Hematopoietic multipotent progenitor cell treated with erythropoietin and hydrocortisone succinate and interleukin-3 and kit ligand, for 4 days (in vitro differentiated cells): Measurements from ENCODE around the gene ABITRAM.
"Not testable (repeated sequence)": the region's sequence is repeated elsewhere in the genome, so short reads cannot be mapped to it uniquely, and the experiment has no call there.

Source experiments
- DNase-seq: peaks from one replicate; pipeline ENCODE4 v3.0.0-alpha.2; 2015

Gene ABITRAM

GRCh38 chr9:108934323-108934893 lies at the start of gene ABITRAM:
ABITRAM (plus strand) TSS chr9:108934400; CDS start chr9:108934487, 87 bp downstream.
- DNase-seq = peak; percentile 94

- DNase-seq = no peak
These were observed 49.5 kb upstream of the ABITRAM start for GRCh38 chr9:108884701-108885100.

GRCh38 chr9:108885643-108886348 lies 48.4 kb upstream of the ABITRAM start:
- peak; percentile 72 for DNase-seq

- not testable (repeated sequence) for DNase-seq
These were observed 47.5 kb upstream of the ABITRAM start for GRCh38 chr9:108886594-108887271.

DNA sequence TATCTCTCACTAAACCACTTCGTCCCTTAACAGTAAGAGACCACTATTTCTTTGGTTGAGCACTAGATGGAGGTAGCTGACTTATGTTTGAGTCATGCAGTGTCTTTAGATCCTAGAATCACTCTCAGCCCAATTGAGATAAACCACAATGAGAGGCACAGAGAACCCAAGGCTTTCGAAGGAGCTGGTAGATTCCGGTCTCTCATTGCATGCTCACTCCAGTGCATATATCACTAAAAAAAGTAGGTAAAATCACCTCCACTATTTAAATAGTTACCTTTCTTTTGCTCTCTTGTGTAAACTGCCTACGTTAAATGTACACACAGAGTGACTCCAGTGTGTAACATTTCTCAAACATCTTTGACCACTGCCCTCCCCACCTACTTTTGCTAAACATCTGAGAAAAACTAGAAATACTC lies 44.5 kb upstream of the ABITRAM start:
- peak; percentile 41 for DNase-seq

GRCh38 chr9:108894225-108894997 lies 39.8 kb upstream of the ABITRAM start:
- no peak for DNase-seq

GRCh38 chr9:108897324-108898096 lies 36.7 kb upstream of the ABITRAM start:
- no peak for DNase-seq

DNA sequence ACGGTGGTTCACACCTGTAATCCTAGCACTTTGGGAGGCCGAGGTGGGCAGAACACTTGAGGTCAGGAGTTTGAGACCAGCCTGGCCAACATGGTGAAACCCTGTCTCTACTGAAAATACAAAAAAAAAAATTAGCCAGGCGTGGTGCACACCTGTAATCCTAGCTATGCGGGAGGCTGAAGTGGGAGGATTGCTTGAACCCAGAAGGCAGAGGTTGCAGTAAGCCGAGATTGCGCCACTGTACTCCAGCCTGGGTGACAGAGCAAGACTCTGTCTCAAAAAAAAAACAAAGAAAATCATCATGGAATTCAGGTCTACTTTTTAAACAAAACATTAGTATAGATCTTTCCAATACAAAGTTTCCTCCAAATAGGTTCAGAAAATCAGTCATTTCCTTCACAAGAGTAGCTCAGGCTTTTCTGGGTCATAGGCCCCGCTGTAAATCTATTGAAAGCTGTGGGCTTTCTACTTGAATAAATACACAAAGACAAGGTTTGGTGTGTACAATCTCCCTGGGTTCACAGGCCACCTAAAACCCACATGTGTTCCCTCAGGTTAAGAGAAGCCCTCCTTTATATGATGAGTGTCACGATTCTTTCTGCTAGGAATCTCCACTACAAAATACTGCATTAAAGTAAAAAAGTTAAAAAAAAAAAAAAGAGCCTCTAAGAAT lies 35.0 kb upstream of the ABITRAM start:
- not testable (repeated sequence) for DNase-seq

GRCh38 chr9:108900176-108900575 lies 34.0 kb upstream of the ABITRAM start:
- DNase-seq = no peak

- peak; percentile 56 for DNase-seq
These were observed 30.6 kb upstream of the ABITRAM start for GRCh38 chr9:108903420-108904103.

DNA sequence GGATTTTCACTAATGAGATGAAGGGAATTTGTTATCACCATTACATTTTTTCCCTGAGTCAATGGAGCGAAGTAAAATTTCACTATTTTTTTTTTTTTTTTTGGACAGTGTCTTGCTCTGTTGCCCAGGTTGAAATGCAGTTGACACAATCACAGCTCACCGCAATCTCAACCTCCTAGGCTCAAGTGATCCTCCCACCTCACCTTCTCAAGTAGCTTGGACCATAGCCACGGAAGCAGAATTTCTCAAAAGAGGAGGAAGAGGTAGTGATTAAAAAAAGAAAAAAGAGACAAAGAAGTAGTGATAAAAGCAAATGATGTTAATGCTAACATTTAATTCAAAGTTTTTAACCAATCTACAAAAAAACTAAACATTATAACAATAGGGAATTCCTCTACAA lies 30.0 kb upstream of the ABITRAM start:
- DNase-seq = no peak

GRCh38 chr9:108905494-108905893 lies 28.7 kb upstream of the ABITRAM start:
- DNase-seq = no peak

DNA sequence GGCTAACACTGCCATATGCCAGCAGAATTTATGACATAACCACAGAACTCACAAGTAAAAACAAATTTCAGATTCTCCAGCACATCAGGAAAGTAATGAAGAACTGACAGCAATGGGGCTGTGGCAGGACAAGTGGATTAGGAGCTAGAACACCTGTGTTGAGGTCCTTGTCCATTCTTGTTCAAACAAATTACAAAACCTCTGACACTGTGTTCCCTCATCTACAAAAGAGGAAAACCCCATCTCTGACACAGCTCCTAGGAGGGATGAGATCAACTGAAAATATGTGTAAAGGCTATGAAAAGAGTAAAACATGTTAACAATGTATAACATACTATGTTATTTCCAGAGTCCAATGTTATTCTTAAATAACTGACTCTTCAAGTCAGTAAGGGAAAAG lies 23.8 kb upstream of the ABITRAM start:
- DNase-seq = no peak

DNA sequence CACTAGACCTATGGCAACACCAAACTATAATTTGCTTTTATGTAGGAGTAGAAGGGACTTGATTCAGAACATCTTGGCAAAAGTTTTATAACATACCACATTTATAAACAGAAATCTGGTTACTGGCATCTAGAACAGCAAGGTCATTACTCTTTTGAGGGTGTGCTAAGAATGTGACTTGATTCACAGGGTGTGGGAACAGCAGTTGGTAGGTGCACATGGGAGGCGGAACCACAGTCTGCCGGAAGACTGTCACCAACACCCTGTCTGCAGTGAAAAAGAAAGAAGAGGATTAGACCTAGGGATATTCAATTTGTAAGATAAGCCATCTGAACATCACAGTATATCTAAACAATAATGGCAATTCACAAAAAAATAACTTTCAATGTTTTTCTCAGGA lies 23.3 kb upstream of the ABITRAM start:
- no peak for DNase-seq

DNA sequence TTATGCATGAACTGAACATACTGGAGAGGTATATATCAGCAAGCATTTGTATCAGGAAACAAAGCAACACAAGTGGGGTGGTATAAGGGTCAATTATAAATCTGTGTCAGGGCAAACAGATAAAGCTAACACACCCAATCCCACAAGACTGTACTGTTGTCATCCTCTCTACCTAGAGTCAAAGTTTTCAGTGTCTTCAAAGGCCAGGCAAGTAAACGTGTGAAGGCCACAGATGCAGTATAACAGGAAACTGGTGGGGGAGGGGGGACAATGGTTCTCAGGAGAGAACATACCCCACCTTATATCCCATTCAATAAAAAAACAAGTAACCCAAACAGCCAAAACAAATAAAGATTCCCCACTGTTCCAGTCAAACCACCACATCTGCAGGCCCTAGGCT lies 22.4 kb upstream of the ABITRAM start:
- no peak for DNase-seq

DNA sequence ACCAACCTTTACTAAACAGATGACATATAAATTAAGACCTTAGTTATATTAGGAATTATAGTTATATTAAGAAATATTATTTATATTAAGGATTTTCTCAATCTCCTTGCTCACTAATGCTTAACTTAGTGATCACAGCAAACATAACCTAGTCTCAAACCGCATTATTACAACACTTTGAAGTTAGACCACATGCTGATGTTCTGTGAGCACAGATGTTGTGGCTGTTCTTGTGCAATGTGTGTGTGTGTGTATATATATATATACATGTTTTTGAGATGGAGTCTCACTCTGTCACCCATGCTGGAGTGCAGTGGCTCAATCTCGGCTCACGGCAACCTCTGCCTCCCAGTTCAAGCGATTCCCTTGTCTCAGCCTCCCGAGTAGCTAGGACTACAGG lies 20.8 kb upstream of the ABITRAM start:
- peak; percentile 79 for DNase-seq

GRCh38 chr9:108919517-108919916 lies 14.7 kb upstream of the ABITRAM start:
- DNase-seq = no peak

- DNase-seq = not testable (repeated sequence)
These were observed 13.8 kb upstream of the ABITRAM start for GRCh38 chr9:108920401-108920800.

- DNase-seq = no peak
These were observed 13.0 kb upstream of the ABITRAM start for GRCh38 chr9:108921200-108921599.

- no peak for DNase-seq
These were observed 9.7 kb upstream of the ABITRAM start for GRCh38 chr9:108924466-108924865.

GRCh38 chr9:108928386-108928785 lies 5.8 kb upstream of the ABITRAM start:
- no peak for DNase-seq
